B cell (primary cell): ENCODE measurements around the gene CDH1. TPM values are rescaled to one million over a fixed set of nuclear protein-coding genes. Genes with fewer than 3 reads are reported as not detected.

Experiments used
- ATAC-seq: fragments of 200-7000 bp; cut with Tn5 transposase; one replicate; pipeline ENCODE4 v1.10.0; 2021; ENCODE audit warnings: low read depth, mild to moderate bottlenecking, moderate number of reproducible peaks, moderate library complexity
- CTCF ChIA-PET: fragments of 350-600 bp; sonication (Branson Sonifier 250); formaldehyde crosslinking; loops from one replicate; lab custom pipeline; 2021; ENCODE audit warnings: antibody characterized with exemption, inconsistent platforms; lab: Charles Lee
- POLR2A ChIA-PET: fragments of 350-600 bp; sonication (Branson Sonifier 250); formaldehyde crosslinking; loops from one replicate; lab custom pipeline; 2021; ENCODE audit warnings: antibody characterized with exemption; lab: Charles Lee
- DNase-seq: peaks from one replicate; pipeline ENCODE4 v3.0.0; 2013
- H2AFZ ChIP-seq: 2 replicates; pipeline ENCODE4 v1.6.1; 2012; ENCODE audit warnings: mild to moderate bottlenecking, low read depth, low read length; ENCODE audit not compliant: insufficient read depth, poor library complexity, severe bottlenecking
- H3K27ac ChIP-seq, 2 donors: 1 replicate in 1 of 2; 2 replicates in 1 of 2; pipeline ENCODE4 v1.5.1; 2012 to 2013; ENCODE audit warnings: low read length in 2 of 2, mild to moderate bottlenecking in 2 of 2, moderate library complexity in 1 of 2
- H3K27me3 ChIP-seq, 4 experiments: fragments of 200-600 bp in 1 of 4; sonication (generic) in 1 of 4; replicated peaks in 1 of 4; 1 replicate in 2 of 4; 2 replicates in 2 of 4; pipeline versions ENCODE4 v1.6.1 to v1.7.0; 2013 to 2016; ENCODE audit warnings: low read length in 3 of 4, mild to moderate bottlenecking in 2 of 4, mixed read lengths in 1 of 4, moderate library complexity in 1 of 4; ENCODE audit not compliant: insufficient read depth in 4 of 4, control insufficient read depth in 3 of 4; ENCODE audit errors: control extremely low read depth in 1 of 4
- H3K36me3 ChIP-seq, 2 experiments: replicated peaks in 1 of 2; 1 replicate in 1 of 2; 2 replicates in 1 of 2; pipeline versions ENCODE4 v1.6.1 to v1.7.1; 2013; ENCODE audit warnings: low read length in 1 of 2; ENCODE audit not compliant: insufficient read depth in 2 of 2, control insufficient read depth in 1 of 2; ENCODE audit errors: control extremely low read depth in 1 of 2, extremely low read depth in 1 of 2
- H3K4me1 ChIP-seq, 2 donors: fragments of 200-600 bp in 1 of 2; sonication (generic) in 1 of 2; 1 replicate in 1 of 2; 2 replicates in 1 of 2; pipeline versions ENCODE4 v1.5.1 to v1.6.1; 2013 to 2017; ENCODE audit warnings: low read length in 2 of 2; ENCODE audit not compliant: control insufficient read depth in 2 of 2, insufficient read depth in 2 of 2
- H3K4me2 ChIP-seq: replicated peaks from 2 replicates; pipeline ENCODE3; 2012; ENCODE audit warnings: mild to moderate bottlenecking, low read depth, low read length; ENCODE audit not compliant: poor library complexity, severe bottlenecking
- H3K4me3 ChIP-seq, 5 experiments: fragments of 200-600 bp in 1 of 5; sonication (generic) in 1 of 5; 1 replicate in 3 of 5; 2 replicates in 2 of 5; pipeline versions ENCODE4 v1.5.1 to v1.7.0; 2011 to 2016; ENCODE audit warnings: low read length in 4 of 5, mild to moderate bottlenecking in 4 of 5, low read depth in 2 of 5, control low read depth in 1 of 5, moderate library complexity in 1 of 5; ENCODE audit not compliant: insufficient read depth in 1 of 5; ENCODE audit errors: control extremely low read depth in 1 of 5, extremely low read depth in 1 of 5
- H3K79me2 ChIP-seq: fragments of 200-600 bp; sonication (generic); one replicate; pipeline ENCODE4 v1.6.0; 2016; ENCODE audit warnings: low read length; ENCODE audit not compliant: control insufficient read depth, insufficient read depth
- H3K9ac ChIP-seq: fragments of 200-600 bp; sonication (generic); 2 replicates; pipeline ENCODE4 v1.6.1; 2017; ENCODE audit warnings: mild to moderate bottlenecking, low read length, moderate library complexity
- H3K9me3 ChIP-seq, 3 donors: one replicate each; pipeline versions ENCODE4 v1.6.1 to v1.7.1; 2013; ENCODE audit warnings: low read length in 2 of 3; ENCODE audit not compliant: control insufficient read depth in 2 of 3, insufficient read depth in 1 of 3; ENCODE audit errors: control extremely low read depth in 1 of 3
- H4K20me1 ChIP-seq: 2 replicates; pipeline ENCODE4 v1.6.0; 2012; ENCODE audit warnings: mild to moderate bottlenecking, low read length; ENCODE audit not compliant: insufficient read depth, control insufficient read depth, poor library complexity, severe bottlenecking
- H3K27ac Mint-ChIP-seq: one replicate; pipeline ENCODE4 v1.8.0; 2021; ENCODE audit warnings: mixed read lengths
- H3K27me3 Mint-ChIP-seq: one replicate; pipeline ENCODE4 v1.8.0; 2021; ENCODE audit warnings: mixed read lengths
- H3K4me1 Mint-ChIP-seq: one replicate; pipeline ENCODE4 v1.8.0; 2021; ENCODE audit warnings: mixed read lengths
- H3K4me3 Mint-ChIP-seq: one replicate; pipeline ENCODE4 v1.8.0; 2021; ENCODE audit warnings: mixed read lengths
- H3K9me3 Mint-ChIP-seq: one replicate; pipeline ENCODE4 v1.8.0; 2022; ENCODE audit warnings: mixed read lengths; ENCODE audit not compliant: insufficient read depth
- CTCF ChIP-seq: fragments of 200-600 bp; IDR thresholded peaks from one replicate; pipeline ENCODE4 v1.8.0; 2022; ENCODE audit warnings: antibody characterized with exemption, mild to moderate bottlenecking
- EZH2 ChIP-seq: IDR thresholded peaks from 2 replicates; pipeline ENCODE4 v1.6.1; 2012; ENCODE audit warnings: borderline replicate concordance, low read depth, mild to moderate bottlenecking, moderate library complexity, low read length; ENCODE audit not compliant: insufficient read depth, poor library complexity, severe bottlenecking
- WGBS: methylation state at CpG from one replicate; pipeline ENCODE4 v1.1.5; 2013; ENCODE audit warnings: missing lambda C conversion rate; ENCODE audit not compliant: insufficient coverage; 5-methylcytosine and 5-hydroxymethylcytosine counted together
- intact Hi-C: fragments of 100-400 bp; cut with micrococcal nuclease; formaldehyde crosslinking; loops from one replicate; pipeline ENCODE4 v1.10.0; 2022
- polyA plus RNA-seq: library from polyadenylated mRNA; depleted of rRNA; stranded (reverse); fragments of >200 nt; gene quantifications from 2 replicates; pipeline ENCODE4 v1.2.3, GENCODE V29; 2012
- total RNA-seq, 2 donors: library from RNA; stranded (reverse); fragments of 120-200 nt in 1 of 2; gene quantifications; 1 replicate in 1 of 2; 2 replicates in 1 of 2; pipeline versions ENCODE4 v1.2.3 to v1.2.4, GENCODE V29; 2013 to 2022

The CDH1 gene
- total and polyA plus RNA-seq, 2 donors (not counting 1 experiment from before 2014, with no cell fraction given), result 2.0 TPM; not detected in 1

GRCh38 chr16:68834550-68834949, 97.5 kb downstream of the CDH1 start:
- TF ChIP-seq CTCF (no peak), EZH2 (no peak)
- 100% methylated on average over 1 of the region's 1 CpG for WGBS
- H3K79me2 ChIP-seq, result no peaks in the 10 kb centered on the region
- no peaks in the 10 kb centered on the region for H3K9me3 Mint-ChIP-seq
- H3K4me2 ChIP-seq, result no peak overlapping the region
- intact Hi-C loops, result no loop called here
- no peaks in the 10 kb centered on the region for H3K9me3 ChIP-seq
- no peaks in the 10 kb centered on the region for H3K4me1 Mint-ChIP-seq
- ATAC-seq (no peak), DNase-seq (no peak)
- H2AFZ ChIP-seq, result no peak overlapping the region
- no peak overlapping the region for H3K4me3 Mint-ChIP-seq
- no peak overlapping the region for H3K27ac Mint-ChIP-seq
- CTCF ChIA-PET, result interaction anchor here (0.9 to 1.3 kb wide), 3 partner anchors 8 to 15 kb away, joined by 3 to 4 read pairs (median 4); no protein-coding TSS in a partner anchor
- H3K27me3 Mint-ChIP-seq, result peaks cover 8% of the 10 kb centered on the region
- H3K27me3 ChIP-seq, result peaks cover 0 to under 1% (median 0%) of the 10 kb centered on the region in 4 experiments
- no peak overlapping the region for H3K9ac ChIP-seq
- no peak overlapping the region for H3K27ac ChIP-seq
- POLR2A ChIA-PET, result no interaction called here
- H3K36me3 ChIP-seq, result no peaks in the 10 kb centered on the region
- no peaks in the 10 kb centered on the region for H4K20me1 ChIP-seq
- H3K4me1 ChIP-seq, result no peaks in the 10 kb centered on the region
- H3K4me3 ChIP-seq, result no peak overlapping the region

GRCh38 chr16:68835970-68836369, 98.9 kb downstream of the CDH1 start:
- no peaks in the 10 kb centered on the region for H3K9me3 ChIP-seq
- no peaks in the 10 kb centered on the region for H3K9me3 Mint-ChIP-seq
- H2AFZ ChIP-seq, result no peak overlapping the region
- H3K4me1 Mint-ChIP-seq, result no peaks in the 10 kb centered on the region
- CTCF ChIA-PET, result no interaction called here
- H3K27me3 Mint-ChIP-seq, result no peaks in the 10 kb centered on the region
- H3K4me2 ChIP-seq, result no peak overlapping the region
- no peaks in the 10 kb centered on the region for H3K36me3 ChIP-seq
- no peak overlapping the region for H3K4me3 Mint-ChIP-seq
- H4K20me1 ChIP-seq, result no peaks in the 10 kb centered on the region
- POLR2A ChIA-PET, result no interaction called here
- WGBS, result 97% methylated on average over 4 of the region's 5 CpGs
- H3K79me2 ChIP-seq, result no peaks in the 10 kb centered on the region
- ATAC-seq (no peak), DNase-seq (no peak)
- H3K27ac Mint-ChIP-seq, result no peak overlapping the region
- TF ChIP-seq EZH2, result no peak
- TF ChIP-seq CTCF, result no peak
- H3K4me1 ChIP-seq, result no peaks in the 10 kb centered on the region
- H3K27ac ChIP-seq, result no peak overlapping the region
- intact Hi-C loops, result no loop called here
- no peaks in the 10 kb centered on the region for H3K27me3 ChIP-seq
- no peak overlapping the region for H3K9ac ChIP-seq
- no peak overlapping the region for H3K4me3 ChIP-seq
